ENCODE data around the gene NEURL2.

DNA sequence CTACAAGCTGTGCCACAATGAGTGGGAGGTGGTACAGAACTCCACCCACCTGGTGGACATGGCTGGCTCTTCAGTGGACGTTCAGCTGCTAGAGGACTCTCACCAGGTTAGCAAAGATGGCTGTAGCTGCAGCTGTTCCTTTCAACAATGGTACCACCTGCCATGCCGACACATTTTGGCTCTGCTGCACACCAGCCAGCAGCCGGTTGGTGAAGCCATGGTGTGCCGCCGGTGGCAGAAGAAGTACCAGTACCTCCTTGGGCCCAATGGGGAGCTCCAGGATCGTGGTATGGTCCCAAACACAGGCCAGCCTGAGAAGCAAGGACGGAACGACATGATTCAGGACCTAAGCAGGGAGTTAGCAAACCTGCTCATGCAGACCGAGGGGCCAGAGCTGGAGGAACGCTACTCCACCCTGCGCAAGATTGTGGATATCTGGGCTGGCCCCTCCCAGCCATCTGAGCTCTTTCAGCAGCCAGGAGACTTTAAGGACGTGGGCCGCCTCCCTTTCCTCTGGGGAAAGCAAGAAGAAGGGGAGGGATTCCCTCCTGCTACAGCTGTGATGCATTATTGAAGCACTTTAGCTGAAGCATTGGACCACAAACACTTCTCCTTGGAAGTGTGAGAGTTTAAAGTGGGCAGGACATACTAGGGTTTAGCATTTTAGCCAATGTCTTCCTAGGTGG, 12.8 kb downstream of the NEURL2 start:
- TF ChIP-seq POLR2A (IDR thresholded peaks at IDR 0.05): no peak
- no peak for TF ChIP-seq CTCF (IDR thresholded peaks at IDR 0.05)

Data from esophagus squamous epithelium (tissue), 4 donors.